ENCODE data around the gene SLK.

SLK gene

DNA sequence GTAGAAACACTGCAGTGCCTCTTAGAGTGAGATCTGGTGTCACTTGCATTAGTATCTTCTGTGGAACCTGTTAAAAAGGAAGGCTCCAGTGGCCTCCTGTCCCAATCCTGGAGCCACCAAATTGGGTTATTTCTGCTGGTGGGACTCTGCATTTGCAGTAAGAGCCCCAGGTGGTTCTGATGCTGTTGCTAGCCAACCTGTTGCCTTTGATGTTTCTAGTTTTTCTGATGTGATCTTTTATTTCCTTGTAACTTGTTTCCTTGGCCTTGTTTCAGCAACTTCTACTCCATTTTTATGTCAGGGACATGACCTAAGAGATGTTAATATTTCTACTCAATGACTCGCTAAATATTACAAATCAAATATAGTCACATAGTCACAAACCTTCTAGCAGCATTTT is 36.5 kb upstream of the SLK start:
- no peak overlapping the region for H3K27ac ChIP-seq
- no peak for DNase-seq (ENCODE audit: low spot score)
- TF ChIP-seq, protein P1, sequence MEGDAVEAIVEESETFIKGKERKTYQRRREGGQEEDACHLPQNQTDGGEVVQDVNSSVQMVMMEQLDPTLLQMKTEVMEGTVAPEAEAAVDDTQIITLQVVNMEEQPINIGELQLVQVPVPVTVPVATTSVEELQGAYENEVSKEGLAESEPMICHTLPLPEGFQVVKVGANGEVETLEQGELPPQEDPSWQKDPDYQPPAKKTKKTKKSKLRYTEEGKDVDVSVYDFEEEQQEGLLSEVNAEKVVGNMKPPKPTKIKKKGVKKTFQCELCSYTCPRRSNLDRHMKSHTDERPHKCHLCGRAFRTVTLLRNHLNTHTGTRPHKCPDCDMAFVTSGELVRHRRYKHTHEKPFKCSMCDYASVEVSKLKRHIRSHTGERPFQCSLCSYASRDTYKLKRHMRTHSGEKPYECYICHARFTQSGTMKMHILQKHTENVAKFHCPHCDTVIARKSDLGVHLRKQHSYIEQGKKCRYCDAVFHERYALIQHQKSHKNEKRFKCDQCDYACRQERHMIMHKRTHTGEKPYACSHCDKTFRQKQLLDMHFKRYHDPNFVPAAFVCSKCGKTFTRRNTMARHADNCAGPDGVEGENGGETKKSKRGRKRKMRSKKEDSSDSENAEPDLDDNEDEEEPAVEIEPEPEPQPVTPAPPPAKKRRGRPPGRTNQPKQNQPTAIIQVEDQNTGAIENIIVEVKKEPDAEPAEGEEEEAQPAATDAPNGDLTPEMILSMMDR (conservative IDR thresholded peaks at IDR 0.05; ENCODE audit: low read depth): no peak
- POLR2A ChIA-PET (ENCODE audit: low non-redundant PET): no interaction called here
- CTCF ChIA-PET: interaction anchor here (0.7 kb wide), 1 partner anchor 325 kb away, joined by 3 read pairs; no protein-coding TSS in a partner anchor

DNA sequence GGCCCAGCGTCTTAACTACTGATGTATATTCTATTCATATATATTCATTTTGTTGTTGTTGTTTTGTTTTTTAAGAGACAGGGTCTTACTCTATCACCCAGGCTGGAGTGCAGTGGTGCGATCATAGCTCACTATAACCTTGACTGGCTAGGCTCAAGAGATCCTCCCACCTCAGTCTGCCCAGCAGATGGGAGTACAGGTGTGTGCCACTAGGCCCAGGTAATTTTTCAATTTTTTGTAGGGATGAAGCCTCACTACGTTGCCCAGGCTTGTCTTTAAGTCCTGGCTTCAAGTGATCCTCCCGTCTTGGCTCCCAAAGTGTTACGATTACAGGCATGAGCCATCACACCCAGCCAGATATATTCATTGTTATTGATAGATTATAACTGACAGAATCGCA is 36.1 kb upstream of the SLK start:
- ChIA-PET CTCF (interaction anchor here (0.7 kb wide), 1 partner anchor 50 kb away, joined by 3 read pairs; no protein-coding TSS in a partner anchor), POLR2A (ENCODE audit: low non-redundant PET) (no interaction called here)
- TF ChIP-seq, protein P1 (conservative IDR thresholded peaks at IDR 0.05; ENCODE audit: low read depth): no peak
- no peak overlapping the region for H3K27ac ChIP-seq
- DNase-seq (ENCODE audit: low spot score): no peak

DNA sequence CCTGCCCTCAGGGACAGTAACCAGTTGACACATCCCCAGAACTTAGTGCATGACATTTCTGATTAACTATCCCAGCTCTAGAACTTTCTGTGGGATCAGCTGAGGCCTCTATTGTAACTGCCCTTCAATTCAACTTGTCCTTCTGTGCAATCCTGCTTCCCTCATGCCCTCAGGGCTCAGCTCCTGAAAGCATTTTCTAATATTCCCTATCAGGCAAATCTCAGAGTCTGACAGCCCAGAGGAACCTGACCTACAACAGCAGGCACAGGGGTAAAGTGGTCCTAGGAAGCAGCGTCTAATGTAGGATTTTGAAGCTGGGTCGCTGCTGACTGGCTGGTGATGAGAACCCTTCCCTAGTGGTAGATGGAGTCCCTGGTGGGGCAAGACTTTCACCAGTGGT is 35.3 kb upstream of the SLK start:
- TF ChIP-seq, protein P1 (conservative IDR thresholded peaks at IDR 0.05; ENCODE audit: low read depth): no peak
- no peak overlapping the region for H3K27ac ChIP-seq
- DNase-seq (ENCODE audit: low spot score): no peak
- CTCF ChIA-PET: interaction anchor here (0.6 to 0.7 kb wide), 2 partner anchors 51 to 83 kb away, joined by 3 read pairs; no protein-coding TSS in a partner anchor
- POLR2A ChIA-PET (ENCODE audit: low non-redundant PET): no interaction called here

DNA sequence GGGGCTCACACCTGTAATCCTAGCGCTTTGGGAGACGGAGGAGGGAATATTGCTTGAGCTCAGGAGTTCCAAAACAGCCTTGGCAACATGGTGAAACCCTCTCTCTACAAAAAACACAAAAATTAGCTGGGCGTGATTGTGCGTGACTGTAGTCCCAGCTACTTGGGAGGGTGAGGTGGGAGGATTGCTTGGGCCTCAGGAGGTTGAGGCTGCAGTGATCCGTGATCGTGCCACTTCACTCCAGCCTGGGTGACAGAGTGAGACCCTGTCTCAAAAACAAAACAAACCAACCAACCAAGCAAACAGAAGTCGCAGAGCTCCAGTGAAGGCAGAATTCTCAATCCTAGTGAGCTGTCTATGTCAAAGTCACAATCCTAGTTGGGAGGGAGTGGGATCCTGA is 34.7 kb upstream of the SLK start:
- TF ChIP-seq, protein P1 (conservative IDR thresholded peaks at IDR 0.05; ENCODE audit: low read depth): no peak
- no peak for DNase-seq (ENCODE audit: low spot score)
- POLR2A ChIA-PET (ENCODE audit: low non-redundant PET): no interaction called here
- H3K27ac ChIP-seq: no peak overlapping the region
- CTCF ChIA-PET: no interaction called here

DNA sequence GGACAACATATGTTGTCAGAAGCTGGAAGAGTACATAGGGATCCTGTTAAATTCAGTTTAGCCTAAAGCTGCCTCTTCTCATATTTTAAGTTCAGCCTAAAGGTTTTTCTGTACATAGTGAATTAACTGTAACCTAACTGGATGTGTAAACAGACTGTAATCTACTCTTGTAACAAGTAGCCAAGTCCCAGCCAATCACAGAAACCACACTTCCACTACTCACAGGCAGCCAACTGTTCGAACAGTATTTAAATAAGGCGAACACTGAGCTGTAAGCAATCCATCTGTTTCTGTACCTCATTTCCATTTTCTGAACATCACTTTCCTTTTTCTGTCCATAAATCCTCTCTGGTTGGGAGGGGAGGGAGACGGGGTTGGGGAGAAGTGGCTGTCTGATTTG is 34.0 kb upstream of the SLK start:
- TF ChIP-seq, protein P1 (conservative IDR thresholded peaks at IDR 0.05; ENCODE audit: low read depth): no peak
- no peak for DNase-seq (ENCODE audit: low spot score)
- no peak overlapping the region for H3K27ac ChIP-seq
- ChIA-PET POLR2A (ENCODE audit: low non-redundant PET) (no interaction called here), CTCF (no interaction called here)

DNA sequence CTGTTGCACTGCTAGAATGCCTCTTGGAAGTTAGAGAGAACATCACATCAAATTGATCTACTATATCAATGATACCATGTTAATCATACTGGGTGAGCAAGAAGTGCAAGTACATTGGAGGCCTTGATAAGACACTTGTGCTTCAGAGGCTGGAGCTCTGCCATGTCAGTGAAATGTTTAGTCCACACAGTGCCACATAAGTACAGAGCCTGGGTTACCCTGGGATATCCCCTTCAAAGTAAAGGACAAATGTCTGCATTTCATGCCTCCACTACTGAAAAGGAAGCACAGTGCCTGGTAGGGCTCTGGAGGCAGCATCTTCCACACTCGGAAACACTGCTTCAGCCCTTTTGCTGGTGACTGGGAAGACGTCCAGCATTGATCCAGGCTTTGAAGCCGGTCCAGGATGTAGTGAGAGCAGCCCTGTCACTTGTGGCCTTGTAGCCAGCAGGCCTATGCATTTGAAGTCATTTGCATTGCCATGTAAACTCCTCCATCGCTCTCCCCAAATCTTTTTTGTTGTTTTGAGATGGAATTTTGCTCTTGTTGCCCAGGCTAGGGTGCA is 33.3 kb upstream of the SLK start:
- CTCF ChIA-PET: no interaction called here
- no peak for DNase-seq (ENCODE audit: low spot score)
- TF ChIP-seq, protein P1 (conservative IDR thresholded peaks at IDR 0.05; ENCODE audit: low read depth): no peak
- POLR2A ChIA-PET (ENCODE audit: low non-redundant PET): no interaction called here
- H3K27ac ChIP-seq: no peak overlapping the region
